Left lung (tissue), 10 donors: ENCODE data around the gene CFAP92. TPM values are rescaled to one million over a fixed set of nuclear protein-coding genes. Genes with fewer than 3 reads are reported as not detected.

Source experiments
- ATAC-seq: fragments of 200-7000 bp; cut with Tn5 transposase; one replicate; pipeline ENCODE4 v1.9.1; 2020; ENCODE audit warnings: moderate library complexity
- DNase-seq, 4 donors: peaks; one replicate each; pipeline ENCODE4 v3.0.0-alpha.2; 2013 to 2020
- H3K27ac ChIP-seq, 2 donors: fragments of 200-600 bp; sonication (generic) in 1 of 2; one replicate each; pipeline versions ENCODE4 v1.5.0 to v1.8.0; 2020 to 2021
- H3K27me3 ChIP-seq, 2 donors: fragments of 200-600 bp; sonication (generic) in 1 of 2; one replicate each; pipeline versions ENCODE4 v1.5.0 to v1.8.0; 2020 to 2021
- H3K36me3 ChIP-seq, 2 donors: fragments of 200-600 bp; sonication (generic) in 1 of 2; one replicate each; pipeline versions ENCODE4 v1.5.0 to v1.8.0; 2020 to 2021
- H3K4me1 ChIP-seq, 2 donors: fragments of 200-600 bp; one replicate each; pipeline ENCODE4 v1.8.0; 2021
- H3K4me3 ChIP-seq, 2 donors: fragments of 200-600 bp; sonication (generic) in 1 of 2; one replicate each; pipeline versions ENCODE4 v1.5.0 to v1.8.0; 2020 to 2021; ENCODE audit warnings: mild to moderate bottlenecking in 1 of 2
- H3K9me3 ChIP-seq, 2 donors: fragments of 200-600 bp; sonication (generic) in 1 of 2; one replicate each; pipeline versions ENCODE4 v1.5.0 to v1.8.0; 2020 to 2021
- intact Hi-C, 2 donors: fragments of 100-400 bp; cut with DNase I; formaldehyde crosslinking; loops; one replicate each; pipeline versions ENCODE4 v1.11.2 to v1.14.2; 2022
- polyA plus RNA-seq, 6 donors: library from polyadenylated mRNA; unstranded; fragments of 120-200 nt; gene quantifications; one replicate each; pipeline ENCODE4 v1.2.1, GENCODE V29; 2013; ENCODE audit not compliant: insufficient read length in 6 of 6
- total RNA-seq, 2 donors: library from RNA; stranded (reverse); fragmentation: NEBNext Ultra II Directional; extraction: Animal tissue kit (Norgen Biotek cat#: 25700); gene quantifications; one replicate each; pipeline ENCODE4 v1.2.1, GENCODE V29; 2021
- TF ChIP-seq, protein P1 (sequence below), 2 donors: fragments of 200-600 bp; sonication (generic) in 1 of 2; IDR thresholded peaks; one replicate each; pipeline versions ENCODE4 v1.5.0 to v1.8.0; 2021; ENCODE audit warnings: antibody characterized with exemption in 2 of 2
- donor health status: DM: no; HTN: yes; CAD: no.
- donor health status: DM: no; HTN: no; CAD: no.

Gene CFAP92
- total and polyA plus RNA-seq, 8 donors = 1.7 to 4.4 (median 3.5) TPM

DNA sequence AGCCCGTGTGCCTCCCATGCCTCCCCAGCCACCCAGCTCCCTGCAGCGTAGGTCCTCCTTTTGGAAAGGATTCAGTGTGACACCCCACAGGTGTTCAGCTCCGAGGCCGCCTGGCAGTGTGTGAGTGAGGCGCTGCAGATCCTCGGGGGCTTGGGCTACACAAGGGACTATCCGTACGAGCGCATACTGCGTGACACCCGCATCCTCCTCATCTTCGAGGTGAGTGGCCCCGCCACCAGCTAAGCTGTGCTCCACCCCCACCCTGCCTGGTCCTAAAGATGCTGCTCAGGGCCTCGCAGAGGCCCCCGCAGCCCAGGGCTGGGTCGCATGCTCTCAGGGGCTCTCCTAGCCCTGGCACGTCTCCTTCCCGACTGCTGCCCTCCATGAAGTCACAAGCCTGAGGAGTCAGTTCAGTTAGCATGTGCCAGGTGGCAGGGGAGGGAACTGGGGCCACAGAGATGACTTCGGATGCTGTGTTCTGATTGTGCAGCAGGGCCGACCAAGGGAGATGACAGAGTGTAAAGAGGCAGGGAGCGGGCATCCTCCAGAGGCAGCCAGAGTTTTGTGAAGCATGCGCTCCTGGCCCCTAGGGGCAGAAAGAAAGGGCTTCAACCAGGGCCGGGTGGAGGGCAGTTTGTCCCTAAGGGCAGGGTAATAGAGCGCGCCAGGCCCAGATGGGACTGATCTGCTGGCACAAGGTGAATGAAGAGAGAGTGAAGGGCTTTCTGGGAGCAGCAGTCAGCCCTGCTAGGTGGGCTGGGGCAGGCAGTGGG, 87.7 kb downstream of the CFAP92 start:
- no peaks in the 10 kb centered on the region for H3K4me1 ChIP-seq
- no peaks in the 10 kb centered on the region for H3K9me3 ChIP-seq
- no peak overlapping the region for H3K27ac ChIP-seq
- TF ChIP-seq, protein P1, sequence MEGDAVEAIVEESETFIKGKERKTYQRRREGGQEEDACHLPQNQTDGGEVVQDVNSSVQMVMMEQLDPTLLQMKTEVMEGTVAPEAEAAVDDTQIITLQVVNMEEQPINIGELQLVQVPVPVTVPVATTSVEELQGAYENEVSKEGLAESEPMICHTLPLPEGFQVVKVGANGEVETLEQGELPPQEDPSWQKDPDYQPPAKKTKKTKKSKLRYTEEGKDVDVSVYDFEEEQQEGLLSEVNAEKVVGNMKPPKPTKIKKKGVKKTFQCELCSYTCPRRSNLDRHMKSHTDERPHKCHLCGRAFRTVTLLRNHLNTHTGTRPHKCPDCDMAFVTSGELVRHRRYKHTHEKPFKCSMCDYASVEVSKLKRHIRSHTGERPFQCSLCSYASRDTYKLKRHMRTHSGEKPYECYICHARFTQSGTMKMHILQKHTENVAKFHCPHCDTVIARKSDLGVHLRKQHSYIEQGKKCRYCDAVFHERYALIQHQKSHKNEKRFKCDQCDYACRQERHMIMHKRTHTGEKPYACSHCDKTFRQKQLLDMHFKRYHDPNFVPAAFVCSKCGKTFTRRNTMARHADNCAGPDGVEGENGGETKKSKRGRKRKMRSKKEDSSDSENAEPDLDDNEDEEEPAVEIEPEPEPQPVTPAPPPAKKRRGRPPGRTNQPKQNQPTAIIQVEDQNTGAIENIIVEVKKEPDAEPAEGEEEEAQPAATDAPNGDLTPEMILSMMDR (IDR thresholded peaks at IDR 0.05) = no peak
- peaks cover 0 to 100% of the 10 kb centered on the region in 2 donors for H3K36me3 ChIP-seq
- ATAC-seq = no peak
- intact Hi-C loops = no loop called here
- DNase-seq = no peak
- no peaks in the 10 kb centered on the region for H3K27me3 ChIP-seq
- H3K4me3 ChIP-seq = no peak overlapping the region

- Histone ChIP-seq H3K27me3 (no peaks in the 10 kb centered on the region), H3K4me3 (no peak overlapping the region), H3K36me3 (peaks cover 0 to 100% of the 10 kb centered on the region in 2 donors), H3K4me1 (no peaks in the 10 kb centered on the region), H3K27ac (no peak overlapping the region), H3K9me3 (no peaks in the 10 kb centered on the region)
- intact Hi-C loops = no loop called here
- TF ChIP-seq, protein P1 (IDR thresholded peaks at IDR 0.05) = no peak
- DNase-seq (no peak), ATAC-seq (no peak)
These were observed 90.4 kb downstream of the CFAP92 start for GRCh38 chr3:128903501-128903900.

DNA sequence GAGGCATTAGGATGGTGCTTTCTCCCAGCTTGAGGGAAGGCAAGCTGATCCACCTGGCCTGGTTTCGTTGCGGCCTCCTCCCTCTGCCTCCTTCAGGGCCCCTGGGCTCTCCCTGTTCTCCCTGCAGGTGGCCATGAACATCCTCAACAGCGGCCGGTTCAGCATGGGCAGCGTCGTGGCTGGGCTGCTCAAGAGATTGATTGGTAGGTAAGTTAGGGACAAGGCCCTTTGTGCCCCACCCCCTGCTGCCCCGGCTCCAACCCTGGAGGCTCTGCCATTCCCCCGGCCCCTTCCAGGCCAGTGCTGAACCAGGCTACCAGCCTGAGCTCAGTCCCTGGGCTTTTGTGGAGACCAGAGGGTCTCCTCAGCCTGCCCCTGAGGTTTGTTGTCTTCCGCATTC, 91.5 kb downstream of the CFAP92 start:
- intact Hi-C loops = no loop called here
- DNase-seq (no peak), ATAC-seq (no peak)
- H3K27me3 ChIP-seq = no peaks in the 10 kb centered on the region
- H3K36me3 ChIP-seq = peaks cover 0 to 100% of the 10 kb centered on the region in 2 donors
- TF ChIP-seq, protein P1 (IDR thresholded peaks at IDR 0.05) = no peak
- H3K9me3 ChIP-seq = no peaks in the 10 kb centered on the region
- no peak overlapping the region for H3K4me3 ChIP-seq
- H3K27ac ChIP-seq = no peak overlapping the region
- no peaks in the 10 kb centered on the region for H3K4me1 ChIP-seq

DNA sequence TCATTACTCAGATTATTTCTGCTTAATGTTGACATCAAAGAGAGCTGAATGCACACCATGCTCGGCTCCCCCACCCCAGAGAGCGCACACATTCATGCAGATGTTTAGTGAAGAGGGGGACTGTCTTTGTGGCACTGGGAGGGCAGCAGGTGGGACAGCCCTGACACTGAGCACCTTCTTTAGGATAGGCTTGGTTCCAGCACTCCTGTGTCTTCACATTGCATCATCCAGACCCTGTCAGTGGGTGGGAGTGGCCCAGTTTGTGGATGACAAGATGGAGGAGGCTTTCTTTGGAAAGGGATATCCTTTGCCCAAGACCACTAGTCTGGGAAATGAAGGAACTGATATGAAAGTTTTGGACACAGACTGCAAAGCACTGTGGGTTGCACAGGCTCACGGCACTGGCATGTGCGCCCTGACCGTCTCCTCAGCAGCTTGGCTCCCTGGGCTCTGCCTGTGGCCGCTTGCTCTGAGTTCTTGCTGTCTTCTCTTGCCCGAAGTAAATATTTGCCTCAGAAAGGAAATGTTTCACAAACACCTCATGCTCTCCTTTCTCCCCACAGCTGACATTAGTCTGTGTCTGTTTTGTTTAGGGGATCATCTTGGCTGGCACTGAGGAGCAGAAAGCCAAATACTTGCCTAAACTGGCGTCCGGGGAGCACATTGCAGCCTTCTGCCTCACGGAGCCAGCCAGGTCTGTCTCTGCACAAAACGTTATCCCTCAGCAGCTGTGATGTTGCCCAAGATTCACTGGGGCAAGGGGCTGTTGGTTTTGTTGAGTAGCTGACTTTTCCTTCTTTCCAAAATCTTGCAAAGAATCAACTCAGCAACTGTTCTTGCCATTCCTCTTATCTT, 97.8 kb downstream of the CFAP92 start:
- H3K36me3 ChIP-seq = peaks cover 0 to 90% of the 10 kb centered on the region in 2 donors
- intact Hi-C loops = no loop called here
- no peak for DNase-seq
- ATAC-seq = no peak
- no peak overlapping the region for H3K4me3 ChIP-seq
- no peak overlapping the region for H3K27ac ChIP-seq
- no peaks in the 10 kb centered on the region for H3K9me3 ChIP-seq
- TF ChIP-seq, protein P1 (IDR thresholded peaks at IDR 0.05) = no peak
- H3K4me1 ChIP-seq = no peaks in the 10 kb centered on the region
- no peaks in the 10 kb centered on the region for H3K27me3 ChIP-seq
